ENCODE data around the gene SLC35E2B. TPM values are rescaled to one million over a fixed set of nuclear protein-coding genes. Genes with fewer than 3 reads are reported as not detected.
"Not testable (repeated sequence)": the region's sequence is repeated elsewhere in the genome, so short reads cannot be mapped to it uniquely, and the experiment has no call there.

SLC35E2B gene
- total RNA-seq, 1 donor from 2014 or later, result 52.7 TPM

GRCh38 chr1:1639368-1639767 is 53.2 kb downstream of the SLC35E2B start:
- H3K36me3 ChIP-seq, result peaks cover 19% of the 10 kb centered on the region
- DNase-seq, result peak; percentile 5
- ATAC-seq; H3K4me3 ChIP-seq; H3K27ac ChIP-seq; intact Hi-C loops (cut with DNase I); H3K9me3 ChIP-seq; H3K4me1 ChIP-seq; H3K27me3 ChIP-seq (ENCODE audit: low read depth): not testable (repeated sequence)

- H3K4me1 ChIP-seq; H3K9me3 ChIP-seq; ATAC-seq; H3K27me3 ChIP-seq (ENCODE audit: low read depth); H3K27ac ChIP-seq; H3K4me3 ChIP-seq; intact Hi-C loops (cut with DNase I): not testable (repeated sequence)
- peaks cover 19% of the 10 kb centered on the region for H3K36me3 ChIP-seq
- peak; percentile 33 for DNase-seq
These were observed 54.1 kb downstream of the SLC35E2B start for GRCh38 chr1:1638528-1638927.

GRCh38 chr1:1637479-1637875 is 55.1 kb downstream of the SLC35E2B start:
- not testable (repeated sequence) for H3K27me3 ChIP-seq (ENCODE audit: low read depth)

GRCh38 chr1:1636621-1637478 is 55.7 kb downstream of the SLC35E2B start:
- H3K9me3 ChIP-seq; H3K4me3 ChIP-seq; H3K4me1 ChIP-seq; H3K27me3 ChIP-seq (ENCODE audit: low read depth); intact Hi-C loops (cut with DNase I); H3K27ac ChIP-seq; ATAC-seq: not testable (repeated sequence)
- H3K36me3 ChIP-seq, result peaks cover 19% of the 10 kb centered on the region
- DNase-seq, result peak; percentile 40

More at GRCh38 chr1:1637479-1637875, 55.1 kb downstream of the SLC35E2B start:
- peak; percentile 22 for DNase-seq
- peaks cover 19% of the 10 kb centered on the region for H3K36me3 ChIP-seq
- intact Hi-C loops (cut with DNase I); H3K4me3 ChIP-seq; H3K4me1 ChIP-seq; ATAC-seq; H3K27ac ChIP-seq; H3K9me3 ChIP-seq: not testable (repeated sequence)

- H3K27ac ChIP-seq; ATAC-seq; intact Hi-C loops (cut with DNase I); H3K9me3 ChIP-seq; H3K4me3 ChIP-seq: not testable (repeated sequence)
- Histone ChIP-seq H3K36me3 (peaks cover 16% of the 10 kb centered on the region), H3K4me1 (peaks cover 15% of the 10 kb centered on the region), H3K27me3 (ENCODE audit: low read depth) (peaks cover 21% of the 10 kb centered on the region)
- peak; percentile 35 for DNase-seq
These were observed 58.0 kb downstream of the SLC35E2B start for GRCh38 chr1:1634613-1635012.

DNA sequence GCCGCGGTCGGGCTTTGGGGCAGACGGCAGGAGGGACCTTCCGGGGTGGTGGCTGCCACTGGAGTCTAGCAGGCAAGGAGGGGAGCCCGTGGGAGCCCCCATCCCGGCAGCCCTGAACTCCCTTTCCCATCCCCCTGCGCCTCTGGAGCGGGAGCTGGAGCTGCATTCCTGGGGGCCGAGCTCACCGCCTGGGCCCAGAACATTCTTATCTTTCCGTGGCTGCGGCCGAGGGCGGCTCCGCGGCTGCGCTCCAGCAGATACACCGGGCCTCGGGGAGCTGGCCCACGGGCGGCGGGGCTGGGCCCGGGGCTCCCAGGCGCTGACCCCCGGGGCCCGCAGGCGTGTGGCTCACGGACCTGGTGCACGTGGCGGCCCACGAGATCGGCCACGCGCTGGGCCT is 59.2 kb downstream of the SLC35E2B start:
- peak in 1 of 2 donors; percentile 55 for ATAC-seq
- H3K36me3 ChIP-seq, result peaks cover 16% of the 10 kb centered on the region
- H3K27ac ChIP-seq; DNase-seq; H3K4me3 ChIP-seq; intact Hi-C loops (cut with DNase I); H3K9me3 ChIP-seq: not testable (repeated sequence)
- H3K27me3 ChIP-seq (ENCODE audit: low read depth), result peaks cover 21% of the 10 kb centered on the region
- peaks cover 15% of the 10 kb centered on the region for H3K4me1 ChIP-seq

- peak; percentile 49 for DNase-seq
- intact Hi-C loops (cut with DNase I), result no loop called here
- peak within 1 kb of the TSS; percentile 42 for H3K4me3 ChIP-seq
- peaks cover 21% of the 10 kb centered on the region for H3K36me3 ChIP-seq
- H3K27ac ChIP-seq, result peak within 1 kb of the TSS; percentile 84
- no peaks in the 10 kb centered on the region for H3K9me3 ChIP-seq
- peaks cover 15% of the 10 kb centered on the region for H3K4me1 ChIP-seq
- no peak for TF ChIP-seq CTCF (IDR thresholded peaks at IDR 0.05)
- ATAC-seq, result peak; percentile 1 to 7
- H3K27me3 ChIP-seq (ENCODE audit: low read depth), result peaks cover 21% of the 10 kb centered on the region
These were observed 60.7 kb downstream of the SLC35E2B start, which contains the start of gene MMP23B for GRCh38 chr1:1631782-1632420. TSS of gene MMP23B (plus strand) at chr1:1632173. CDS start at chr1:1632219, 46 bp downstream.

DNA sequence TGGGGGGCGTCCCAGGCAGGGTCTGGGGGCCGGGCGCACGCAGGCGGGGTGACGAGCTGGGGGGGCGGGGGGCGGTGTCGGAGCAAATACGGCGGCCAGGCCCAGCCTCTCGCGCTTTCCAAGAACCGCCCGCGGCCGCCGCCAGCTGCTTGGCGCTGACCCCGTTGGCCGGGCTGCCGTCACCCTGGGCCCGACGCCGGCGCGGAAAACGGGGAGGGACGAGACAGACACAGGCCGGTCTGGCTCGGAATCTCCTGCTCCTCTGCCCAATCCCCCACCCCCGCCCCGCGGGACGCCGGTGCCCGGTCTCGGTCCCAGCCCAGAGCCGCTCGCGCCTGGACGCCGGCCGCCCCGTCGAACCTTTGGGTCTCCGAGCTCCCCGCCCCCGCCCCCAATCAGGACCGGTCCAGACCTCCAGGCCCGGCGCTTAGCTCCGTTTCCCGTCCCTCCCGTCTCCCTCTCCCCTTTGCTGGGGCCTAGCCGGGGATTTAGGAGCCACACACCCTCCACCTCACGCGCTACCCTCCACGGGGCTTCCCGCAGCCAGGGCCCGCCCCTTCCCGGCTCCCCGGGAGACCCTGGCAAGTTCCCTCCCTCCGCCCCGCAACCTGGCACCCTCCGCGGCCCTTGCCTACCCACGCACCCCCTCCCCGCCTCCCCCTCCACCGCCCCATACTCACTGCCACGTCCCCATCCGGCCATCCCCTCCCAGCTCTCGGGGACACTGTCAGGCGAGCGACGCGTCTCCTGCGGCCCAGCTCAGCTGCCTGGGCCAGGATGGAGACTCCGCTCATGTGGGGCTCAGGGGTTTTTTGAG is 61.4 kb downstream of the SLC35E2B start:
- H3K27ac ChIP-seq, result peak overlapping the region; percentile 84
- H3K36me3 ChIP-seq, result peaks cover 14% of the 10 kb centered on the region
- peak overlapping the region; percentile 42 for H3K4me3 ChIP-seq
- no peak for TF ChIP-seq CTCF (IDR thresholded peaks at IDR 0.05)
- peak; percentile 20 to 28 for ATAC-seq
- intact Hi-C loops (cut with DNase I), result no loop called here
- DNase-seq, result peak; percentile 57
- H3K4me1 ChIP-seq, result peaks cover 15% of the 10 kb centered on the region
- no peaks in the 10 kb centered on the region for H3K9me3 ChIP-seq
- peaks cover 21% of the 10 kb centered on the region for H3K27me3 ChIP-seq (ENCODE audit: low read depth)

Data from lower lobe of right lung (tissue), 2 donors.